Activated T-helper 1 cell treated with Interleukin-2 at 50 U/mL for 16 hours (primary cell): ENCODE data around the gene ANXA2.

ENCODE experiments used
- DNase-seq: peaks from one replicate; pipeline ENCODE4 v3.0.0-alpha.2; 2020; ENCODE audit warnings: low read depth

The ANXA2 gene

GRCh38 chr15:60370105-60370868 is 27.5 kb downstream of the ANXA2 start:
- DNase-seq: no peak

GRCh38 chr15:60369696-60370095 is 28.1 kb downstream of the ANXA2 start:
- DNase-seq: no peak

- no peak for DNase-seq
Observed at GRCh38 chr15:60364612-60364924, 33.2 kb downstream of the ANXA2 start.

- no peak for DNase-seq
Observed at GRCh38 chr15:60363903-60364611, 33.7 kb downstream of the ANXA2 start.

GRCh38 chr15:60363087-60363549 is 34.7 kb downstream of the ANXA2 start:
- DNase-seq: no peak

GRCh38 chr15:60362321-60363086 is 35.3 kb downstream of the ANXA2 start:
- DNase-seq: no peak

GRCh38 chr15:60359738-60360137 is 38.0 kb downstream of the ANXA2 start:
- DNase-seq: peak; percentile 3

GRCh38 chr15:60358935-60359682 is 38.7 kb downstream of the ANXA2 start:
- DNase-seq: no peak

GRCh38 chr15:60356832-60357231 is 41.0 kb downstream of the ANXA2 start:
- DNase-seq: no peak

- DNase-seq: no peak
Observed at GRCh38 chr15:60355148-60355857, 42.5 kb downstream of the ANXA2 start.

GRCh38 chr15:60353245-60353920 is 44.4 kb downstream of the ANXA2 start:
- no peak for DNase-seq

- no peak for DNase-seq
Observed at GRCh38 chr15:60352525-60352924, 45.3 kb downstream of the ANXA2 start.

- no peak for DNase-seq
Observed at GRCh38 chr15:60351066-60351465, 46.7 kb downstream of the ANXA2 start.

GRCh38 chr15:60350108-60350507 is 47.7 kb downstream of the ANXA2 start:
- DNase-seq: no peak

GRCh38 chr15:60349589-60349988 is 48.2 kb downstream of the ANXA2 start:
- DNase-seq: no peak

GRCh38 chr15:60347480-60348049 is 50.2 kb downstream of the ANXA2 start:
- no peak for DNase-seq

- no peak for DNase-seq
Observed at GRCh38 chr15:60346653-60347052, 51.1 kb downstream of the ANXA2 start.

- DNase-seq: no peak
Observed at GRCh38 chr15:60346077-60346476, 51.7 kb downstream of the ANXA2 start.

GRCh38 chr15:60345598-60345997 is 52.2 kb downstream of the ANXA2 start:
- DNase-seq: no peak

- no peak for DNase-seq
Observed at GRCh38 chr15:60344987-60345386, 52.8 kb downstream of the ANXA2 start.

GRCh38 chr15:60344461-60344860 is 53.3 kb downstream of the ANXA2 start:
- DNase-seq: no peak
